Measurements from ENCODE around the gene LCN1. TPM values are rescaled to one million over a fixed set of nuclear protein-coding genes. Genes with fewer than 3 reads are reported as not detected.

LCN1 gene
- total RNA-seq, 1 donor from 2014 or later, result 0.60 TPM

DNA sequence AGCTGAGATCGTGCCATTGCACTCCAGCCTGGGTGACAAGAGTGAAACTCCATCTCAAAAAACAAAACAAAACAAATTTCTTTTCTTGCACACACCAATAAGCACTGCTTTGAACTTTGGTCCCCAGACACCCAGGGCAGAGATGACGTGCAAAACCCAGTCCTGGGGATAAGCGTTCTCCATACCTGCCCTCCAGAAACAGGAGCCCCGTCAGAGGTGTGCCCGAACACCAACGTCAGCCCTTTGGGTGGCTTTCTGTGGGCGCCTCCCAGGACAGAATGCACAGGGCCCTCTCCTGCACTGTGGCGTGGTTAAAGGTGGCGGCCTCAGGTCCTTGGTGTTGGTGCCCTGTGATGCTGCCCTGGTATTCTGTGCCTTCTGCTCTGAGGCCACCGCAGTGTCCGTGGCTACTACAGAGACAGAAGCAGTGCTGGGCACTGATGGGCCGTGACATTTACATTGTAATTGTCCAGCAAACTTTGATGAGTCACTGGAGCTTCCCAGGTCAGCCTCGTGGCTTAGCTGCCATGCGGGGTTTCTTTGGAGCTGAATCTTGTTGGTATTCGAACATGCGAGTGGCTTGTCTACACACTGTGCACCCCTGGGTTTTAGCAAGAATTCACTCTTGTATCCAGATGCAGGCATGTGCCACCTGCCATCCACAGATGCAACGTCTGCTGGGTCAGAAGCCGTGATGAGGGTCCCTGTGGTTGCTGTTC is 31.9 kb upstream of the LCN1 start:
- Mint-ChIP-seq H3K4me3 (ENCODE audit: unreplicated experiment) (no peak overlapping the region), H3K9me3 (ENCODE audit: low read depth) (no peaks in the 10 kb centered on the region), H3K4me1 (ENCODE audit: low read depth) (no peaks in the 10 kb centered on the region), H3K27ac (ENCODE audit: unreplicated experiment) (no peak overlapping the region), H3K27me3 (ENCODE audit: low read depth) (no peaks in the 10 kb centered on the region), H3K36me3 (ENCODE audit: low read depth) (peaks cover 15% of the 10 kb centered on the region)
- TF ChIP-seq, protein P1, sequence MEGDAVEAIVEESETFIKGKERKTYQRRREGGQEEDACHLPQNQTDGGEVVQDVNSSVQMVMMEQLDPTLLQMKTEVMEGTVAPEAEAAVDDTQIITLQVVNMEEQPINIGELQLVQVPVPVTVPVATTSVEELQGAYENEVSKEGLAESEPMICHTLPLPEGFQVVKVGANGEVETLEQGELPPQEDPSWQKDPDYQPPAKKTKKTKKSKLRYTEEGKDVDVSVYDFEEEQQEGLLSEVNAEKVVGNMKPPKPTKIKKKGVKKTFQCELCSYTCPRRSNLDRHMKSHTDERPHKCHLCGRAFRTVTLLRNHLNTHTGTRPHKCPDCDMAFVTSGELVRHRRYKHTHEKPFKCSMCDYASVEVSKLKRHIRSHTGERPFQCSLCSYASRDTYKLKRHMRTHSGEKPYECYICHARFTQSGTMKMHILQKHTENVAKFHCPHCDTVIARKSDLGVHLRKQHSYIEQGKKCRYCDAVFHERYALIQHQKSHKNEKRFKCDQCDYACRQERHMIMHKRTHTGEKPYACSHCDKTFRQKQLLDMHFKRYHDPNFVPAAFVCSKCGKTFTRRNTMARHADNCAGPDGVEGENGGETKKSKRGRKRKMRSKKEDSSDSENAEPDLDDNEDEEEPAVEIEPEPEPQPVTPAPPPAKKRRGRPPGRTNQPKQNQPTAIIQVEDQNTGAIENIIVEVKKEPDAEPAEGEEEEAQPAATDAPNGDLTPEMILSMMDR (IDR thresholded peaks at IDR 0.05), result no peak
- DNase-seq (ENCODE audit: low spot score), result peak; percentile 59

DNA sequence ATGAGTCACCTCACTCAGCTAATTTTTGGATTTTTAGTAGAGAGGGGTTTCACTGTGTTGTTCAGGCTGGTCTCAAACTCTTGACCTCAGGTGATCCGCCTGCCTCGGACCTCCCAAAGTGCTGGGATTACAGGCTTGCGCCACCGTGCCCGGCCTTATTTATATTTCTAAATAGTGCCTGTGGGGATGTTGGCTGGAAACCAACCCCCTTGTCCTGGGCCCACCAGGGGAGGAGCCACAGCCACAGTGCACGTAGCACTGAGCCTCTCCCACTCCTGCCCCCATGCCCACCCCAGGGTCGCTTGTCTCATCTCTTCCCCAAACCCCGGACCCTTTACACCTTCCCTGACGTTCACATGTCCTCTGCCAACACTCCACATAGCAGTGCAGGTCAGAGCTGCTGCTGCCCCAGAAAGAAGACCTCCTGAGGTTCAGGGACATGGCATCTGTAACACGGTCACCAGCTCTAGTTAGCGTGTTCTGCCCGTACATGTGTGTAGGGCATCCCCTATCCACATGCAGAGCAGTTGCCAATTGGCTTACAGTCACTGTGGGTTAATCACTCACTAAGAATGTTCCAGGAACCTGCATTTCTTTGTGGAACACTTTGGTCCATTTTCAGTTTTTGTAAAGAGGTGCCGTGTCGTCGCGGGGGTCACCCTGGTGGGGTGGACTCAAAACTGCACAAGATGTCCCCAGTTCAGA is 30.9 kb upstream of the LCN1 start:
- Mint-ChIP-seq H3K36me3 (ENCODE audit: low read depth) (peaks cover 11% of the 10 kb centered on the region), H3K27me3 (ENCODE audit: low read depth) (no peaks in the 10 kb centered on the region), H3K27ac (ENCODE audit: unreplicated experiment) (no peak overlapping the region), H3K4me1 (ENCODE audit: low read depth) (no peaks in the 10 kb centered on the region), H3K4me3 (ENCODE audit: unreplicated experiment) (no peak overlapping the region), H3K9me3 (ENCODE audit: low read depth) (no peaks in the 10 kb centered on the region)
- DNase-seq (ENCODE audit: low spot score), result peak; percentile 46
- TF ChIP-seq, protein P1 (IDR thresholded peaks at IDR 0.05), result no peak

DNA sequence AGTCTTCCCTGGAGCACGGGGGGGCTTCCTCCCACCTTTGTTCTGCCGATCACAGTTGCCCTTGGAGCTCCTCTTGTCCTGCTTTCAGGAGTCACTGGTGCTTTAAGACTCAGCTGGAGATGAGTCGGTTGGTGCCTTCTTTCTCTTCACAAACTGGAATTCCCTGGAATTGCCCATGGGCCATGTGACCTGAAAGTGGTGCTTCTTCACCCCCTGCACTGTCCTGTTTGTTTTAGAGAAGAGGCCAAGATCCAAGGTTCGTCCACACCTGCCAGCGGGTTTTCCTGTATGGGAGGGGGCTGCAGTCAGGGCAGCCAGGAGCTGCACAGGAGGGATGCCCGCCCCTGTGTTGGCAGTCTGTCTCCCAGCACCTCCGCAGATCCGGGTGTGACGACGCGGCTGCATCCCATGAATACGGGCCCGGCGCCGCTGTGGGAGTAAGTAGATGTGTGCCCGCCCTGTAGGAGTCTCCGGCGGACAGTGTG is 30.2 kb upstream of the LCN1 start:
- H3K4me3 Mint-ChIP-seq (ENCODE audit: unreplicated experiment), result no peak overlapping the region
- peak; percentile 87 for DNase-seq (ENCODE audit: low spot score)
- H3K36me3 Mint-ChIP-seq (ENCODE audit: low read depth), result peaks cover 9% of the 10 kb centered on the region
- H3K4me1 Mint-ChIP-seq (ENCODE audit: low read depth), result no peaks in the 10 kb centered on the region
- TF ChIP-seq, protein P1 (IDR thresholded peaks at IDR 0.05), result no peak
- H3K9me3 Mint-ChIP-seq (ENCODE audit: low read depth), result no peaks in the 10 kb centered on the region
- H3K27ac Mint-ChIP-seq (ENCODE audit: unreplicated experiment), result no peak overlapping the region
- no peaks in the 10 kb centered on the region for H3K27me3 Mint-ChIP-seq (ENCODE audit: low read depth)

DNA sequence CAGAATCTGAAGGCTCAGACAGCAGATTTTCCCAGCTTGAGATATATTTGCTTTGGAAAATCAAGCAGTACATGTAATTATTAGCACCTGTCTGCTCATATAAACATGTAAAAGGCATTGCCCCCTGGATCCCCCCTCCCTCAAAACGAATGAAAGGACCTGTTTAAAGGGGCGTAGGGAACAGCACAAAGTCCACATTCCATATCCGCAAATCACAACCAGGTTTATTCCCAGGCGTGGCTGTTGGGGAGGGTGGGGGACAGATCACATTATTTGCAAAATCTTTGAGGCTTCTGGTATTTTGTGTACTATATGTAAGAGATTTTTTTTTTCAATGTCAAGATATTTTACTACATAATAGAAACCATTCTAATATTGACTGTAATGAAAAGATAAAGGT is 29.5 kb upstream of the LCN1 start:
- Mint-ChIP-seq H3K9me3 (ENCODE audit: low read depth) (no peaks in the 10 kb centered on the region), H3K27ac (ENCODE audit: unreplicated experiment) (no peak overlapping the region), H3K36me3 (ENCODE audit: low read depth) (peaks cover 9% of the 10 kb centered on the region), H3K4me3 (ENCODE audit: unreplicated experiment) (no peak overlapping the region), H3K4me1 (ENCODE audit: low read depth) (no peaks in the 10 kb centered on the region), H3K27me3 (ENCODE audit: low read depth) (no peaks in the 10 kb centered on the region)
- TF ChIP-seq, protein P1 (IDR thresholded peaks at IDR 0.05), result no peak
- no peak for DNase-seq (ENCODE audit: low spot score)

DNA sequence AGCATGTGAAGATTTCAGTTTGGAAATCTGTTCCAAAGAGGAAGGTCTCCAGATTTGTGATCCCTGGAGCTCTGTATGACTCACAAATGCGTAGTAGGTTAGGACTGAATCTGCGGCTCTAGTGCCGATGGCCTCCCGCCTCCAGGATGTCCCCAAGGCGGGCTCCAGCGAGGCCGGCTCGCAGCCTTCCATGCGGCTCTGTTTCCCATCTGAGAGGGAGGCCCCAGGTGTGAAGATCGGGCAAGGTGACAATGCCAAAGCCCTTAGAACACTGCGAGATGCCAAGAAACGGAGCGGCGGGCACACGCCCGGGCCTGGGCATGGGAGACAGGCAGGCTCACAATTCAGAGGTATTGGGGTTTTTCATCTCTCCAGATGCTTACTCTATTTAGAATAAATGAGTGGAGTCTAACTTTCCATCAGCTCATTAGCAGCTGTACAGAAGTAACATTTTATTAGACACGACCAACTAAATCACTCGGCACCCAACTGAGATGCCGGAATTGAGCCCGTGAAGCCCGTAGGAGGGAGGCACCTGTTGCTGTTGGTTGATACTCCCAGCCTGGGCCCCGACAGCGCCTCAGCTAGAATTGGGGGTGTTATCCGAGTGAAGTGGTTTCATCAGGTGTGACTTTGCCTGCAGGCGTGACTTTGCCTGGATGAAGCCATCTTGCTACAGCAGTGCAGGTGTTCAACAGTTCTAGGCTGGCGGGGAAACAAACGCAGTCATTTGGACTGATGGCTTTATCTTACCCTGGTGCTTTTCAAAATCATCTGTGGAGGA is 28.2 kb upstream of the LCN1 start:
- peaks cover 4% of the 10 kb centered on the region for H3K36me3 Mint-ChIP-seq (ENCODE audit: low read depth)
- no peak overlapping the region for H3K4me3 Mint-ChIP-seq (ENCODE audit: unreplicated experiment)

More for the DNA sequence above, 28.2 kb upstream of the LCN1 start:
- Mint-ChIP-seq H3K9me3 (ENCODE audit: low read depth) (no peaks in the 10 kb centered on the region), H3K27me3 (ENCODE audit: low read depth) (no peaks in the 10 kb centered on the region), H3K27ac (ENCODE audit: unreplicated experiment) (no peak overlapping the region), H3K4me1 (ENCODE audit: low read depth) (no peaks in the 10 kb centered on the region)
- DNase-seq (ENCODE audit: low spot score), result peak; percentile 64
- TF ChIP-seq, protein P1 (IDR thresholded peaks at IDR 0.05), result no peak

All from chondrocyte (in vitro differentiated cells).